NCI-H524 (cell line): ENCODE data around the gene PPIP5K1.
"Not testable (repeated sequence)": the region's sequence is repeated elsewhere in the genome, so short reads cannot be mapped to it uniquely, and the experiment has no call there.

Experiments used
- DNase-seq, 2 experiments: peaks; one replicate each; lab custom pipeline; 2025; lab: John Stamatoyannopoulos, UW

PPIP5K1 gene

DNA sequence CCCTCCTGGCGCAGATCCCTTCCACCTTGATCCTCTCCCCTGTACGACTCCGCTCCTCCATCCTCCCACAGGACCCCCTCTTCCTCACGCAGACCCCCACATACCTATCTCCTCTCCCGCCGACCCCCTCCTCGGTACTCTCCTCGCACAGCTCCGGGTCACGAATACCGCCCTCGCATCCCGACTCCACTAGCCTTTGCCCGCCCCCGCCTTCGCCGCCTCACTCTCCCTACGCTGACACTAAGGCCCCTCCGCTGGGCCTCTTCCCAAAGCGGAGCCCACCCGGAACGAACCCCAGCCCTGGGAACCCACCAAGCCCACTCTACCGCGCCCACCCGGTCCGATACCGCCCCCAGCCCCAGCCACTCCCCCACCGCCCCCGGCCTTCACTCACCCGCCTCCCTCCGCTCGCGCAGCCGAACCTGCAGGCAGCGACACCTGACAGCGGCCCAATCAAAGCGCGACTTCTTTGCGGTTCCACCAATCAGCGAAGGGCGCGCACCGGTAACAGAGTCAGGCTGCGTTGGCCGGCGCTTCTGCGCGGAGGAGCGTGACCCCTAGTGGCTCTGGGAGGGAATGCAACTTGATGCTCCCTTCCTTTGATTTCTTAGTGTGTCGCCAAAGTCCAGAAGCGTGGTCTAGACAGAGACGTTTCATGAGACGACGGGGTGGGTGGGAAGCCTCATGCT is at the start of gene PPIP5K1:
Gene PPIP5K1, minus strand, starts transcription at position 431 of the 689 bp plus-strand sequence. CDS start 5,704 bp downstream, outside the sequence.
- DNase-seq = not testable (repeated sequence)

DNA sequence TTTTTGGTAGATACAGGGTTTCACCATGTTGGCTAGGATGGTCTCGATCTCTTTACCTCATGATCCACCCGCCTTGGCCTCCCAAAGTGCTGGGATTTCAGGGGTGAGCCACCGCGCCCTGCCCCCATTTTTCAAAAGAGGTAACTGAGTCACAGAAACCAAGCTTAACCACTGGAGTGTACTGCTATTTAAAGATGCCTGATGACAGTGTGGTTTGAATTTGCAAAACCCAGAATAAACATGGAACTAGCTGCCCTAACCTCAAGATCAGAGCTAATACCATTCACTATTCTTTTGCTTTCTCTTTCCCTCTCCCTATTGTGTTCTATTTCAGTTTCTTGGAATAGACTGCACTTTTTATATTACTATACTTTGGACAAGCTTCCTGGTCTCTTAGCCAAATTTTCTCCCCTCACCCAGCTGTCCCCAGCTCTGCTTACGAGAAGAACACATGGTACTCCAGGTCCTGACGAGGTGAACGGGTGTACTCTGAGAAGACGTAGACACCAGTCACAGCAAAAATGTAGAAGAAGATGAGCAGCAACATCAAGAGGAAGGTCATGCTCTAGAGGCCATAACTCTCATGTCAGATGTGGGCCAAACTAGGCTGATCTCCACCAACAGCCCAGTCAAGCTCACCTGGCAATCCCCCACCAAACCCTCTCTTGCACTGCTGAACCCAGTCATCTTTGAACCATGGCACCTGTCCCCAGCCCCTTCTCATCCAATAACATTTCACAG is 48.6 kb upstream of the PPIP5K1 start:
- not testable (repeated sequence) for DNase-seq

DNA sequence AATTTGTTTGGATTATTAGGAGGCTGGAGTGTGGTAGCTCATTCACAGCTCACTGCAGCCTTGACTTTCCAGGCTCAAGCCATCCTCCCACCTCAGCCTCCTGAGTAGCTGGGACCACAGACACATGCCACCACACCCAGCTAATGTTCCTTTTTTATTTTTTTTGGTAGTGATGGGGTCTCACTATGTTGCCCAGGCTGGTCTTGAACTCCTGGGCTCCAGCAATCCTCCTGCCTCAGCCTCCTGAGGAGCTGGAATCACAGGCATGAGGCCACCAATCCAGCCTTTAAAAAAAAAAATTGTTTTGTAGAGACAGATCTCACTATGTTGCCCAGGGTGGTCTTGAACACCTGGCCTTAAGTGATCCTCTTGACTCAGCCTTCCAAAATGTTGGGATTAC is 36.9 kb upstream of the PPIP5K1 start:
- DNase-seq = not testable (repeated sequence)

DNA sequence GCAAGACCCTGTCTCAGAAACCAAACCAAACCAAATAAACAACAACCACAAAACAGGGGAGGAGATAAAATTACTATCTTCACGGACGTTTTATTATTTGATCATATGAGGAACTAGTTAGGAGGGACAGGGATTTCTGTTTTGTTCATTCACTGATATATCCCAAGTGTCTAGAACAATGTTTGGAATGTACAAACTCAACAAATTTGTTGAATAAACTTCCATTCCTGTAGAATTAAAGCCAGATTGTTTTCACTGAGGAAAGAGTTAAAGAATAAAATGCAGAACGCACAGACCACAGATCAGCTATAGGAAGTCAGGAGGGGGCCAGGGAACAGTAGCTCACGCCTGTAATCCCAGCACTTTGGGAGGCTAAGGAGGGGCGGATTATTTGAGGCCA is 35.1 kb upstream of the PPIP5K1 start:
- no peak for DNase-seq

DNA sequence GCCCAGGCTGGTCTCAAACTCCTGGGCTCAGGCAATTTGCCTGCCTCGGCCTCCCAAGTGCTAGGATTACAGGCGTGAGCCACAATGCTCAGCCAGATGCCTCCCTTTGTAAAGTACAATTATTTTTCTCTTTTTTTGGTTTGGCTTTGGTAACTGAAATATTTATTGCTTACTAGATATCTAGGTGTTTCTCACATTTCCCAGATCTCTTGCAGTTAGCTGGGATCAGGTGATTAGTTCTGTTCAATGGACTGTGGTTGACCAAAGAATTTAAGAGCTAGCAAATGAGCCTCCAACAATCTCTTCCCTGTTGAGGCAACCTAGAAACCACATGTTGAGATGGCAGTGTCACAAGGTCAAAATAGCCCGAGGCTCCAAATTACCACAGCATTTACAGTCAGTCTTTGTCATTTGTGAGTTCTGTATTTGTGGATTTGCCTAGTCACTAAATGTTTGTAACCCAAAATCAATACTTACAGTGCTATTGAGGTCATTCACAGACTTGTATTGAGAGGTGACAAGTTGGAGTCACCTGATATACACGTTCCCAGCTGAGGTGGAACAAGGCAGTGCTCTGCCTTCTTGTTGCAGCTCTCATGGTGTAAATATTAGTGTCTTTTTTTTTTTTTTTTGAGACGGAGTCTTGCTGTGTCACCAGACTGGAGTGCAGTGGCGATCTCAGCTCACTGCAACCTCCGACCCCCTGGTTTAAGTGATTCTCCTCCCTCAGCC is 32.2 kb upstream of the PPIP5K1 start:
- DNase-seq = not testable (repeated sequence)

DNA sequence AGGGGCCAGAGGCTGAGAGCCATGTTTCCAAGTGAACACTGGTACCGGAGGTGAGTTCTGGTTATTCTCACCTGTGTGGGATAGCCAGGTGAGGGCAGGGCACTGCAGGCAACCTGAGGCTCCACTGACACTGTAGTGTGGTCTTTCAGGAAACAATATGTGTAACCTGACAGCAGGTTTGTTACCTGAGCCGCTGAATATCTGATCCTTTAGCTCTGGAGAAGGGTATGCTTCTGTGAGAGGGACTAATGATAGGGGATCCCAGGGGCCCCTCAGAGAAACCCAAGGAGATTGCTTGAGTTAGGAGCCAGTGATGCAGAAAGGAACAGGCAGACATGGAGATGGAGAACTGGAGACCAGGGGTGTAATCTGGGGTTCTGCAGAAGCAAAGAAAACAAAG is 28.7 kb upstream of the PPIP5K1 start, which contains the start of gene STRC:
Gene STRC, minus strand, starts transcription at position 101 of the 400 bp plus-strand sequence. Its CDS starts 78 bp downstream, at position 23.
- DNase-seq = not testable (repeated sequence)

DNA sequence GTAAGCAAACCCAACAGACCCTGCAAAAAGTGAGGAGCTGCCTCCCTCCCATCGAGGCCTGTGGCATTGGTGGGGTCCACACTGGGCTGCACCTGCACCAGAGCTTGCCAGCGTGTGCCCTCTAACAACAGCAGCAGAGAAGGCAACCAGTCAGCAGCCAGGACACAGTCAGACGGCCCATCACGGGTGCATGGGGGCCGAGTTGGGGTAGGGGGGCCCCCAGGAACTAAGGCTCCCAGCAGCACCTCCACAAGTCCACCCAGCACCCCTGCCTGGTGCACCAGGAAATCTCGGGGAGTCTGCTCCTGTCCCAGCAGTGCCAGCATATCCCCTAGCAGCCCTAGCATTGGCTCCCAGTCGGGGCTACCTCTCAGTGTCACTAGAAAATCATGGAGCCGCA is 27.7 kb upstream of the PPIP5K1 start:
- not testable (repeated sequence) for DNase-seq

DNA sequence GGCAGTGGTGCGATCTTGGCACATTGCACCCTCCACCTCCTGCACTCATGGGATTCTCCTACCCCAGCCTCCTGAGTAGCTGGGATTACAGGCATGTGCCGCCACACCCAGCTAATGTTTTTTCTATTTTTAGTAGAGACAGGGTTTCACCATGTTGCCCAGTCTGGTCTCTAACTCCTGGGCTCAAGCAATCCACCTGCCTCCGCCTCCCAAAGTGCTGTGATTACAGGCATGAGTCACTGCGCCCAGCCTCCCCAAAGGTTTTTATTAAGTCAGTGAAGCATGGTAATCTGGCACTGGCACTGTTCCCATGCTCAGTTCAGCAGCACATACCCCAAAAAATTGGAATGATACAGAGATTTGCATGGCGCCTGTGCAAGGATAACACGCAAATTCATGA is 12.2 kb upstream of the PPIP5K1 start:
- peak in 1 of 2 experiments; percentile 21 for DNase-seq

DNA sequence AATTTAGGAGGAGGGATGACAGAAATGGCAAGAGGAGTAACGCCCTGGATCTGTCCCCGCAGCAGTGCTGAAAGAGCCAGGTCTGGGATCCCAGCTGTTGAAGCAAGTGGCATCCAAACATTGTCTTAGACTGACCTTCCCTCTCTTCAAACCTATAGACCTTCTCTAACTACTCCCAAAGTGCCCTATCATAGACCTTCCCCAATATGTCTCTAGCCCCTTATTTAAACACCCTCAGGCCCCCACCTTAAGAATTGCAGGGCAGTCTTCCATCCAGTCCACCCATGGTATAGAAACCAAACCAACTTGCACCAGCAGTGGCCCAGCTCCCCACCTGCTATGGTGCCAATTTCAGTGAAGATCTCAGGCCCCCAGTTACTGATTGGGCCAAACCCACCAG is 10.2 kb upstream of the PPIP5K1 start:
- not testable (repeated sequence) for DNase-seq

DNA sequence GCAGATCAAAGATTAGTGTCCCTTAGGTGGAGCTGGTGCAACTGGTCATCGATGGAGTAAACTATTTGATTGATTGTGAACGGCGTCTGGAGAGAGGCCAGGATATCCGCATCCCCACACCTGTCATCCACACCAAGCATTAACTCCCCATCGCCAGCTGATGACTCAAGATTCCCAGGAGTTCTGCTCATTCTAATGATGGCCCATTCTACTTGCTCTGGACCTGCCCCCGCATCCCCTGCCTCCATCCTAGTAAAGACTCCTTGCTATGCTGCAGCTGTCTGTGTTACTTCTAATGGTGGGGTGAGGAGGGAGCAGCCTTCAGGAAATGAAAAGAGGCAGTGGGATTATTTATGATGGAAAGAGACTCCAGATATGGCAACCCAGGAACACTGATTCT is 9.1 kb upstream of the PPIP5K1 start:
- not testable (repeated sequence) for DNase-seq

DNA sequence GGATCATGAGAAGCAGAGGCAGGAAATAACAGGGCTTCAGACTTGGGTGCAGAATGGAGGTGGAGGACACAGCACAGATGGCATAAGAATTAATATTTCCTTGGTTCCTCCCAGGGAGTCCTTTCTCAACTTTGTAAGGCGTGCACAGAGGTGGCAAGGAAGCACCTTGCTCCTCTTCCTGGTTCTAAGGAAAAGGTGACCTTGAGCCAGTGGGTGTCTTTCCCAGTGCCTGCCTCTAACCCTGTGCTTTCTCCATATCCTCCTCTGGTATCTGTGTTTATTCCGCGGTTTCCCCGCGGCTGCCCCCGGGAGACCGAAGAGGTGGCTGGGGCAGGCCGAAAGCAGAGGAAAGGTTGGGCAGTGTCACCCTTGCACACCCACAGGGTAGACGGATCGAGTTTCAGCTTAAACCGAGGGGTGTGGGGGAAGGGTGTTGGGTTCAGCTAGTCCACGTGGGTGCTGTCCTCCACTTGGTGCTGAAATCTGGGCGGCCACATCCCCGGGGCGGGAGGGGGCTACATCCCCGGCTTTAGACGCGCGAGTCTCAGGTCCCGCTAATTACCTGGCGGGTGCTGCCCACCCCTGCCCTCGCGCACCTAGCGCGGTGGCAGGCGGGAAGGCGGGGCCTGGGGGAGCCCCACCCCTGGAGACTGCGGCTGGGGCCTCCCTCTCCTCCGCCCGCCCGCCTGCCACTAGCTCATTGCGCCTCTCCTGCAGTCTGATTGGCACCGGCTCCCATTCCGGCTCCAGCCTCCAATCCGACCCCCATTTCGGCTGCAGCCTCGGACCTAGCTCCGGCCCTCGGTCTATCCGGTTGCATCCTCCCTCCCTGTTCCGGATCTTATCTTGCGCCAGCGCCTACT is 3.6 kb upstream of the PPIP5K1 start, which contains the start of gene CKMT1B:
Gene CKMT1B, plus strand, starts transcription at position 700 of the 863 bp plus-strand sequence. CDS start 192 bp downstream, outside the sequence.
- not testable (repeated sequence) for DNase-seq

DNA sequence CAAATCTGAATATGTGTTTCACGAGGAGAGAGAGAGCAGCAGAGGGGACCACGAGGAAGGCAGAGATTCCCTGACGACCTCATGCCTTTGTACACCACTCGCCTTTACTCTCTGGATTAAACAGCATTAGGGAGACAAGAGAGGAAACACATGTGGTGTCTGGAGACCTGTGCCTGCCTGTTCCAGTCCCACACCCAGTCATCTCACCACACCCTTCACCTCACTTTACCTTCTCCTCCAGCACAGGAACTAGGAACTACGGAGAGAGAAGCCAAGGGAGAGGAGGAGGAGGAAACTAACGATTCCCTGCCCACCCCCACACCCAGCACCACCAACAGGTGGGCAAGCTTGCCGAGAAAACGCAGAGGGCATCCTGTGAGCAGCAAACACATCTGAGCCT is 2.8 kb upstream of the PPIP5K1 start:
- not testable (repeated sequence) for DNase-seq

DNA sequence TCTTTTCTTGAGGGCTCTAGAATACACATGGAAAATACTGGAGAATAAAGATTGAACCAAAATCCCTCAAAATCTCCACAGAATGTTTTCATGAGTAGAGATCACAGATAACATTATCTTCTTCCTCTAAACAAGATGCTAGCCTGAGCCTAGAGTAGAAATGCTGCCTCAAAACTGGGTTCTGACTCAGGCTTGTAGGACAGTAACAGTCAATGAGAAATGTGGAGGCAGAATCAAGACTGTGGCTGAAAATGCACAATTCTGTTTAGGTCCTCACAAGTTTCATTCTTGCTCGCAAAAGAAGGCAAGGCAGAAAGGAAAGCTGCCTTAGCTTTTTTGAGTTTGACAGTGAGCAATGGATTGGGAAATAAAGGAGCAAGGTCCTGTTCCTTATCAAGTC is 15.4 kb downstream of the PPIP5K1 start:
- DNase-seq = not testable (repeated sequence)

DNA sequence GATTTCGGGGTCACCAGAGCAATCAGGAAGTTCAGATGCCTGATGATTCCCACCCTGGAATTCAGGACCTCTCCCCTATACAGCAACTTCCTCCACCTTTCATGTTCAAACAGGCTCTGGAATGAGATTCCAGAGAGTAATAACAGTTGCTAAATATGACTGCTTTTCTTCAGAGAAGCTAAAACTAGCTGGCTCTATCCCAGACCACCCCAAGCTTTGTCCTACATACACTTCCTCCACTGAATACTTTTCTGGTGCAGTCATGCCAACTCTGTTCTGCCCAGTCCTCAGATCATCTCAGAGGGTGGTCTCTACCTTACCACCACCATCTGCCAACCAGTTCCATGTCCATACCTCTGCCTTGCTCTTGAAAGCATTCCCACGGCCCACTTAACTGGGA is 23.4 kb downstream of the PPIP5K1 start:
- not testable (repeated sequence) for DNase-seq

DNA sequence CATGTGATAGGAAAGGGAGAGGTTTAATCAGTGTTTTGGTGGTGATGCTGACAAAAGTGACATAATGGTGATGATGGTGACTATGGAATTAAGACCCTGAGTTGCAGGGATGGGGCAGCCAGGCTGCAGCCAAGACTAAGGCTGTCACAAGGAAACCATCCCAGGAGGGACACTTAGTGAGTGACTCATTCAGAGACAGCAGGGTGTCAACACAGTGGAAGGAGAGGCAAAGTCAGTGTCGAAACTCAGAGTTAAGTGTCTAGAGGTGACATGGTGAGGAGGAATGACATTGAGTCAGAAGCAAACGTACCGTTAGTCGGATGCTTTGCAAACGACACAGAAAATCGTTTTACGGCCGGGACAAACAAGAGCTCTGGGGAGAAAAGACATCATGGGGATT is 26.2 kb downstream of the PPIP5K1 start:
- not testable (repeated sequence) for DNase-seq

DNA sequence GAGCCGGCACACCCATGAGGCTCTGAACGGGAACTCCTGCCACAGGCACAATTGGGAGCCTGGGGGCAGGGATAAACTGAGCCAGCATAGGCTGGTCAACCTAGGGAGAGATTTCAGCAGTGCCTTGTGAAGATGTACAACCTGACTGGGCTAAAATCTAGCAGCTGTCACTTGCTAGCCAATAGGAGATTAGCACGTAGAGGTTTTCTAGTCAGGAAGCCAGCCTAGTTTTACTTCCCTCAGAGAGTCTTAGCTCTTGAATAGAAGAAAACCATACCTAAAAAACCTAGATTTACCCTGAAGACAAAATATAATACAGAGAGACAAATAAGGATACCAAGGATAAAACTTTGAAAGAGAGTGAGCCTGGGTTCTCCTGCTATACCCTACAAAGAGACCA is 27.3 kb downstream of the PPIP5K1 start:
- not testable (repeated sequence) for DNase-seq

DNA sequence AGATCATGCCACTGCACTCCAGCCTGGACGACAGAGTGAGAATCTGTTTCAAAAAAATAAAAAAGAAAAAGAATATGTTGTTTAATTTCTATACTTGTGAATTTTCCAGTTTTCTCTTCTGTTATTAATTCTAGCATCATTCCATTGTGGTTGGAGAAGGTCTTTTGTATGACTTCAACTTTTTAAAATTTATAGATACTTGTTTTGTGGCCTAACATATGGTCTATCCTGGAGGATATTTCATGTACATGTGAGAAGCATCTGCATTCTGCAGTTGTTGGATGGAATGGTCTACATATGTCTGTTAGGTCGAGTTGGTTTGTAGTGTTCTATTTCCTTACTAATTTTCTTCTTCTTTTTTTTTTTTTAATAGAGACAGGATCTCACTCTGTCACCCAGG is 37.0 kb downstream of the PPIP5K1 start:
- no peak for DNase-seq

DNA sequence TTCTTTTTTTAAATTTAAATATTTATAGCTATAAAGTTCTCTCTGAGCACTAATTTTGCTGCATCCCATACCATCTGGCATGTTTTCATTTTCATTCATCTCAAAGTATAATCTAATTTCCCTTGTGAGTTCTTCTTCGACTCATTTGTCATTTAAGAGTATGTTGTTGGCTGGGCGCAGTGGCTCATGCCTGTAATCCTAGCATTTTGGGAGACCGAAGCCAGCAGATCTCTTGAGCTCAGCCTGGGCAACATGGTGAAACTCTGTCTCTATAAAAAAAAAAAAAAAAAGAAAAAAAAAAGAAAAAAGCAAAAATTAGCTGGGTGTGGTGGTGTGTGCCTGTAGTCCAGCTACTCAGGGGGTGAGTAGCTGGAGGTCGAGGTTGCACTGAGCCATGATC is 37.8 kb downstream of the PPIP5K1 start:
- DNase-seq = no peak

DNA sequence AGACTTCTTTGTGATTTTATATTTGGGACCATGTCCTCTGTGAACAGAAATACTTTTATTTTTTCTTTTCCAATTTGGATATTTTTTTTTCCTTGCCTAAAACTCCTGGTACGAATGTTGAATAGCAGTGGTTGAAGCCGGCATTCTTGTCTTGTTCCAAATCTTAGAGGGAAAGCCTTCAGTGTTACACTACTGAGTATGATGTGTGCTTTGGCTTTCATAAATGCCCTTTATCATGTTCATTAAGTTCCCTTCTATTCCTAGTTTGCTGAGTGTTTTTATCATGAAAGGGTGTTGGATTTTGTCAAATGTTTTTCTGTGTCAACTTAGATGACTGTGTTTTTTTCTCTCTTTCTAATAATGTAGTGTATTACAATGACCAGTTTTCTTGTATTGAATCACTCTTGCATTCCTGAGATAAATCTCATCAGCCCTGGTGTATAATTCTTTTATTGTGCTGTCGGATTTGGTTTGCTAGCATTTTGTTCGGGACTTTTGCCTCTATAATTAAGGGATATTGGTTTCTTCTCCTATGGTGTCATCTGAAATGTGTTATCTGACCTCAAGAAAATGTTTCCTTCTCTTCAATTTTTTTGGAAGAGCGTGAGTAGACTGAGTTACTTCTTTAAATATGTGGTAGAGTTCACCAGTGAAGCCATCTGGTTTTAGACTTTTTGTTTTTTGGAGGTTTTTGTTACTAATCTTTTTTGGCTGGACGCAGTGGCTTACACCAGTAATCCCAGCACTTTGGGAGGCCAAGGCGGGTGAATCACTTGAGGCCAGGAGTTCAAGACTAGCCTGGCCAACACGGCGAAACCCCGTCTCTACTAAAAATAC is 39.3 kb downstream of the PPIP5K1 start:
- DNase-seq = no peak

DNA sequence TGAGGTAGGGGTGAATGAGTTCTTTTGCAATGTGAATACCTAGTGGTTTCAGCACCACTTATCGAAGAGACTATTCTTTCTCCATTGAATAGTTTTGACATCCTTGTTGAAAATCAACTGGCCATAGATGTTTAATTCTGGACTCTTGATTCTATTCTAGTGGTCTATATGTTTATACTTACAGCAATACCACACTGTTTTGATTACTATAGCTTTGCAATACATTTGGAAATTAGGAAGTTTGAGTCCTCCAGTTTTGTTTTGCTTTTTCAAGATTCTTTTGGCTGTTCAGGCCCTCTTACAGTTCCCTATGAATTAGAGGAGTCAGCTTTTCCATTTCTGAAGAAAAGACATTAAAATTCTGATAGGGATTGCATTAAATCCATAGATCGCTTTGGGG is 42.5 kb downstream of the PPIP5K1 start:
- DNase-seq = no peak
